Ovary (tissue), 3 donors: ENCODE data around the gene SPATA1.

Experiments
- CTCF ChIP-seq, 3 donors: fragments of 450-650 bp in 2 of 3; fragments of 200-600 bp in 1 of 3; IDR thresholded peaks; one replicate each; pipeline versions ENCODE4 v1.5.1 to v1.8.0; 2016 to 2022; ENCODE audit warnings: antibody characterized with exemption in 3 of 3, mild to moderate bottlenecking in 1 of 3
- EP300 ChIP-seq: sonication (generic); formaldehyde crosslinking; IDR thresholded peaks from one replicate; pipeline ENCODE4 v1.6.1; 2017; ENCODE audit warnings: antibody characterized with exemption
- POLR2A ChIP-seq: fragments of 450-650 bp; IDR thresholded peaks from one replicate; pipeline ENCODE4 v1.6.1; 2017; ENCODE audit warnings: antibody characterized with exemption, mild to moderate bottlenecking, moderate library complexity
- donor health status: DM: no; HTN: no; CAD: no.

GRCh38 chr1:84509029-84509428 lies 2.8 kb downstream of the SPATA1 start:
- TF ChIP-seq POLR2A: no peak
- TF ChIP-seq CTCF (IDR thresholded peaks at IDR 0.05): no peak
- no peak for TF ChIP-seq EP300
